ENCODE data around the gene IFNGR1. TPM values are rescaled to one million over a fixed set of nuclear protein-coding genes. Genes with fewer than 3 reads are reported as not detected.

Gene IFNGR1
- total RNA-seq, 1 experiment from 2014 or later = 58.4 TPM

DNA sequence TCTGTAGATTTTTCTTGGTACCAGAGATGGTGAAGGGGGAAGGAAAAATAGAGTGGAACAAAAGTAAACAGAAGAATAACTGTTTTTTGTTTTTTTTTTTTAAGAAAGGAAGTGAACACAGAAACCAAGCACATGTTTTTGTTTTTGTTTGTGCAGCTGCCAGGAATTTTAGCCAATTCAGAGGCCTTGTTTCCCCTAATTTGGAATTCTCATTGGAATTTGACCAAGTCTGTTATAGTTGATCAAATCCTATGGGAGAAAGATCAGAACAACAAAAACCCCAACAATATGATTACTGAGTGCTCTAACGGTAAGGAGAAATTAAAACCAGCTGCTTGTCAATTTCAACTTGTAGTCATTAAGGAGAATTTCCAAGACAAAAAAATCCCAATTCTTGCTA is 27.5 kb downstream of the IFNGR1 start:
- POLR2A ChIA-PET = interaction anchor here (0.5 to 2.9 kb wide), 5 partner anchors 10 to 167 kb away, joined by 3 to 11 read pairs (median 4); no protein-coding TSS in a partner anchor
- Mint-ChIP-seq H3K4me3 (ENCODE audit: unreplicated experiment) (no peak overlapping the region), H3K27me3 (ENCODE audit: insufficient read depth, unreplicated experiment) (no peaks in the 10 kb centered on the region), H3K4me1 (ENCODE audit: insufficient read depth, unreplicated experiment) (no peaks in the 10 kb centered on the region), H3K36me3 (ENCODE audit: insufficient read depth, unreplicated experiment) (peaks cover 11% of the 10 kb centered on the region), H3K9me3 (ENCODE audit: unreplicated experiment) (no peaks in the 10 kb centered on the region), H3K27ac (ENCODE audit: low read depth, unreplicated experiment) (peak overlapping the region; percentile 65)
- intact Hi-C loops (cut with micrococcal nuclease) = no loop called here
- CTCF ChIA-PET = interaction anchor here (1.4 to 1.8 kb wide), 3 partner anchors 12 to 97 kb away, joined by 3 to 5 read pairs (median 4); no protein-coding TSS in a partner anchor
- BruUV-seq (replicated peaks) = no TSS peak
- no peak for DNase-seq (ENCODE audit: unreplicated experiment)
- TF ChIP-seq CTCF (IDR thresholded peaks at IDR 0.05; ENCODE audit: unreplicated experiment) = no peak

DNA sequence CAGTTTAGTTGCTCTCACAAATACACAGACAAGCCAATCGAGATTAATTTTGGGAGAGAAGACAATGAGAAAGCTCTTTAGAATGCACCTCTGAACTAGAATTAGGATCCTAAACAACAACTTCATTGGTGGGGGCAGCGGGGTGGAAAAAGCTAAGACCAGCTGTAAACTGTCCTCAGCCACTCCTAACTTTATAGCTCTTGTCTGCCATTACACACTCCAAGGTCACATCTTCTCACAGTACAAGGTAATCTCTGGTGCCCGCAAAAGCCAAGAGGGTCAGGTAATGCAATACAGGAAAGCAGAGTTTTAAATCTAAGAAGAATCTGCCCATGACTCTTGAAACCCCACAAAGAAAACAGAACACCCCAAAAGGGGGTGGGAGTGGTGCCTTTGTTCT is 27.9 kb downstream of the IFNGR1 start:
- POLR2A ChIA-PET = interaction anchor here (0.6 to 2.9 kb wide), 7 partner anchors 9 to 194 kb away, joined by 3 to 11 read pairs (median 4); no protein-coding TSS in a partner anchor
- TF ChIP-seq CTCF (IDR thresholded peaks at IDR 0.05; ENCODE audit: unreplicated experiment) = no peak
- no peak overlapping the region for H3K4me3 Mint-ChIP-seq (ENCODE audit: unreplicated experiment)
- H3K36me3 Mint-ChIP-seq (ENCODE audit: insufficient read depth, unreplicated experiment) = peaks cover 7% of the 10 kb centered on the region
- intact Hi-C loops (cut with micrococcal nuclease) = no loop called here
- peak overlapping the region; percentile 65 for H3K27ac Mint-ChIP-seq (ENCODE audit: low read depth, unreplicated experiment)
- DNase-seq (ENCODE audit: unreplicated experiment) = no peak
- CTCF ChIA-PET = interaction anchor here (1.4 to 1.8 kb wide), 3 partner anchors 13 to 96 kb away, joined by 3 to 5 read pairs (median 4); no protein-coding TSS in a partner anchor
- H3K4me1 Mint-ChIP-seq (ENCODE audit: insufficient read depth, unreplicated experiment) = no peaks in the 10 kb centered on the region
- BruUV-seq (replicated peaks) = no TSS peak
- no peaks in the 10 kb centered on the region for H3K27me3 Mint-ChIP-seq (ENCODE audit: insufficient read depth, unreplicated experiment)
- no peaks in the 10 kb centered on the region for H3K9me3 Mint-ChIP-seq (ENCODE audit: unreplicated experiment)

DNA sequence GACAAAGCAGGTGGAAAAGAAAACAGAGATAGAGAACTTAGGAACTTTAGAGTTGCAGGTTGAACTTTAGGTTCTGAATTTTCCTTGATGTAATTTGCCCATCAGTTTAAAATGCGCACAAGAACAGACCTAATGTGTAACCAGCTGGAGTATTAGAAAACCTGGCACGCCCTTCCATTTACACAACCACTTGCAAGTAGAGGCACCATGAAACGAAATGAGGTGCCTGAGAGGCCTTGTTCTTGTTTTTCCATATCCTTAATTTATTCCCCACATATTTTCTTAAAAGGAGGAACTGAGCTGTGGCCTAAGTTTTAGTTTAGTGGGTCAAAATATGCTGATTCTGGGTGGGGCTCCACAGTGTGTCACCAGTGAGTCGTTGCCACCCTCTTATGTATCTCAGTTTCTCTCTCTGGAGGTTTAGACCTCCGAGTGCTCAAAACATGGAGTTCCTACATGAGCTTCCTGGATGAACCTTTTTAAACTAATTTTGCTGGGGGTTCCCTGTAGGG is 28.5 kb downstream of the IFNGR1 start:
- ChIA-PET CTCF (interaction anchor here (1.8 kb wide), 1 partner anchor 24 kb away, joined by 4 read pairs; no protein-coding TSS in a partner anchor), POLR2A (interaction anchor here (0.6 to 2.9 kb wide), 6 partner anchors 9 to 194 kb away, joined by 3 to 11 read pairs (median 4); no protein-coding TSS in a partner anchor)
- Mint-ChIP-seq H3K36me3 (ENCODE audit: insufficient read depth, unreplicated experiment) (peaks cover under 1% of the 10 kb centered on the region), H3K27ac (ENCODE audit: low read depth, unreplicated experiment) (no peak overlapping the region), H3K27me3 (ENCODE audit: insufficient read depth, unreplicated experiment) (no peaks in the 10 kb centered on the region), H3K9me3 (ENCODE audit: unreplicated experiment) (no peaks in the 10 kb centered on the region), H3K4me1 (ENCODE audit: insufficient read depth, unreplicated experiment) (no peaks in the 10 kb centered on the region), H3K4me3 (ENCODE audit: unreplicated experiment) (no peak overlapping the region)
- TF ChIP-seq CTCF (IDR thresholded peaks at IDR 0.05; ENCODE audit: unreplicated experiment) = no peak
- BruUV-seq (replicated peaks) = no TSS peak
- DNase-seq (ENCODE audit: unreplicated experiment) = no peak
- intact Hi-C loops (cut with micrococcal nuclease) = no loop called here

- CTCF ChIA-PET = interaction anchor here (1.7 kb wide), 1 partner anchor 23 kb away, joined by 4 read pairs; no protein-coding TSS in a partner anchor
- Mint-ChIP-seq H3K36me3 (ENCODE audit: insufficient read depth, unreplicated experiment) (no peaks in the 10 kb centered on the region), H3K27me3 (ENCODE audit: insufficient read depth, unreplicated experiment) (no peaks in the 10 kb centered on the region), H3K4me3 (ENCODE audit: unreplicated experiment) (no peak overlapping the region), H3K27ac (ENCODE audit: low read depth, unreplicated experiment) (no peak overlapping the region), H3K4me1 (ENCODE audit: insufficient read depth, unreplicated experiment) (no peaks in the 10 kb centered on the region), H3K9me3 (ENCODE audit: unreplicated experiment) (no peaks in the 10 kb centered on the region)
- no TSS peak for BruUV-seq (replicated peaks)
- POLR2A ChIA-PET = no interaction called here
- TF ChIP-seq CTCF (IDR thresholded peaks at IDR 0.05; ENCODE audit: unreplicated experiment) = no peak
- intact Hi-C loops (cut with micrococcal nuclease) = no loop called here
- DNase-seq (ENCODE audit: unreplicated experiment) = peak; percentile 55
Measured at GRCh38 chr6:137188855-137189254, 30.3 kb downstream of the IFNGR1 start.
